ENCODE results near the gene NKX1-1.
A peak's percentile ranks its signal among the peaks of the same experiment; 100 is the strongest.

Gene NKX1-1

GRCh38 chr4:1357356-1358248 lies 48.6 kb downstream of the NKX1-1 start:
- H3K27ac ChIP-seq (replicated peaks; ENCODE audit: low read length) = no peak overlapping the region
- peak overlapping the region; percentile 65 for H3K23ac ChIP-seq (ENCODE audit: low read depth, low read length, poor library complexity)

GRCh38 chr4:1356181-1356998 lies 49.9 kb downstream of the NKX1-1 start:
- Histone ChIP-seq H4K91ac (ENCODE audit: low read depth, low read length, poor library complexity) (no peak overlapping the region), H3K79me1 (ENCODE audit: low read depth, low read length) (peaks cover 9% of the 10 kb centered on the region), H3K27me3 (ENCODE audit: control insufficient read depth in 3 of 3, insufficient read depth in 3 of 3, low read depth in 1 of 3, low read length in 3 of 3) (no peaks in the 10 kb centered on the region), H2BK12ac (ENCODE audit: low read length) (no peak overlapping the region), H3K4ac (ENCODE audit: low read length) (no peak overlapping the region), H3K4me2 (ENCODE audit: insufficient read depth, low read length, poor library complexity, severe bottlenecking) (no peak overlapping the region), H3K14ac (ENCODE audit: low read length) (no peak overlapping the region), H3K9me3 (replicated peaks in 1 of 2; ENCODE audit: control insufficient read depth in 2 of 2, insufficient read depth in 1 of 2, low read depth in 1 of 2, low read length in 2 of 2) (no peaks in the 10 kb centered on the region), H2BK15ac (ENCODE audit: low read length) (no peak overlapping the region), H3K18ac (ENCODE audit: low read length) (no peak overlapping the region), H3K23ac (ENCODE audit: low read depth, low read length, poor library complexity) (peak overlapping the region; percentile 37), H3K4me1 (ENCODE audit: control insufficient read depth in 2 of 2, insufficient read depth in 1 of 2, low read depth in 1 of 2, low read length in 2 of 2) (no peaks in the 10 kb centered on the region), H3K9ac (ENCODE audit: low read depth, low read length, poor library complexity) (no peak overlapping the region), H3K4me3 (ENCODE audit: low read length in 2 of 2) (no peak overlapping the region), H2BK120ac (ENCODE audit: low read depth, low read length) (no peak overlapping the region), H3K27ac (replicated peaks; ENCODE audit: low read length) (no peak overlapping the region), H2AFZ (ENCODE audit: low read length) (no peak overlapping the region), H3K36me3 (replicated peaks in 1 of 2; ENCODE audit: control insufficient read depth in 2 of 2, insufficient read depth in 2 of 2, low read length in 2 of 2) (peaks cover 12 to 55% of the 10 kb centered on the region in 2 donors), H4K8ac (ENCODE audit: low read depth, low read length) (no peak overlapping the region), H2AK5ac (ENCODE audit: low read depth, low read length) (no peak overlapping the region), H2BK5ac (ENCODE audit: low read length) (peak overlapping the region; percentile 75)
- WGBS, 2 donors (ENCODE audit: extremely low coverage in 2 of 2, insufficient read length in 2 of 2, insufficient replicate concordance in 1 of 2) = no CpG with 5 or more reads among the region's 28 CpGs
- DNase-seq (ENCODE audit: low spot score) = peak; percentile 63

More at GRCh38 chr4:1357356-1358248, 48.6 kb downstream of the NKX1-1 start:
- no peak overlapping the region for H4K8ac ChIP-seq (ENCODE audit: low read depth, low read length)
- no peak overlapping the region for H2BK5ac ChIP-seq (ENCODE audit: low read length)
- no CpG with 5 or more reads among the region's 27 CpGs for WGBS, 2 donors (ENCODE audit: extremely low coverage in 2 of 2, insufficient read length in 2 of 2, insufficient replicate concordance in 1 of 2)
- H3K4me2 ChIP-seq (ENCODE audit: insufficient read depth, low read length, poor library complexity, severe bottlenecking) = no peak overlapping the region
- no peaks in the 10 kb centered on the region for H3K9me3 ChIP-seq (replicated peaks in 1 of 2; ENCODE audit: control insufficient read depth in 2 of 2, insufficient read depth in 1 of 2, low read depth in 1 of 2, low read length in 2 of 2)
- H2BK15ac ChIP-seq (ENCODE audit: low read length) = no peak overlapping the region
- peaks cover 6 to 48% of the 10 kb centered on the region in 2 donors for H3K36me3 ChIP-seq (replicated peaks in 1 of 2; ENCODE audit: control insufficient read depth in 2 of 2, insufficient read depth in 2 of 2, low read length in 2 of 2)
- no peak overlapping the region for H3K14ac ChIP-seq (ENCODE audit: low read length)
- H3K27me3 ChIP-seq (ENCODE audit: control insufficient read depth in 3 of 3, insufficient read depth in 3 of 3, low read depth in 1 of 3, low read length in 3 of 3) = no peaks in the 10 kb centered on the region
- no peak overlapping the region for H4K91ac ChIP-seq (ENCODE audit: low read depth, low read length, poor library complexity)
- no peak overlapping the region for H3K18ac ChIP-seq (ENCODE audit: low read length)
- peaks cover 7% of the 10 kb centered on the region for H3K79me1 ChIP-seq (ENCODE audit: low read depth, low read length)
- H3K4ac ChIP-seq (ENCODE audit: low read length) = no peak overlapping the region
- no peak overlapping the region for H2BK12ac ChIP-seq (ENCODE audit: low read length)
- no peak overlapping the region for H2AK5ac ChIP-seq (ENCODE audit: low read depth, low read length)
- DNase-seq (ENCODE audit: low spot score) = no peak
- H3K4me1 ChIP-seq (ENCODE audit: control insufficient read depth in 2 of 2, insufficient read depth in 1 of 2, low read depth in 1 of 2, low read length in 2 of 2) = no peaks in the 10 kb centered on the region
- H2BK120ac ChIP-seq (ENCODE audit: low read depth, low read length) = no peak overlapping the region
- H2AFZ ChIP-seq (ENCODE audit: low read length) = no peak overlapping the region
- H3K4me3 ChIP-seq (ENCODE audit: low read length in 2 of 2) = no peak overlapping the region
- H3K9ac ChIP-seq (ENCODE audit: low read depth, low read length, poor library complexity) = peak overlapping the region; percentile 77

DNA sequence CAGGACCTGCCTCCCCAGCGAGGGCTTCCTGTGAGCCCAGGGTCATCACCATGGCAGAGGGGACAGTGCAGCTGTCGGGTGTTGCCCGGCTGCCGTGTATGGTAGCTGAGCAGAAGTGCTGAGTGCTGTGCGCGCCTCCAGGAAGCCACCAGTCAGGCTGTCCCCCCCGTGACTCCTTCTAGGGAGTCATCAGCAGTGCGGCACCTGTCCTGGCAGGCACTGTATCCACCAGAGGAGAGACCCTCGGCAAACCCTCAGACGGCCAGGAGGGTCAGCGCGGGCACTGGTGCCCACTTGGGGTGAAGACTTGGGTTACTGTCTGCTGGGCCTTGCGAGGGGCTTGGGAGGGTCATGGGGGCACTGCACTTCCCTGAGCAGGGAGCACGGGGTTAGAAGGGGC lies 50.9 kb downstream of the NKX1-1 start:
- Histone ChIP-seq H3K9ac (ENCODE audit: low read depth, low read length, poor library complexity) (no peak overlapping the region), H2BK15ac (ENCODE audit: low read length) (no peak overlapping the region), H3K27me3 (ENCODE audit: control insufficient read depth in 3 of 3, insufficient read depth in 3 of 3, low read depth in 1 of 3, low read length in 3 of 3) (no peaks in the 10 kb centered on the region), H2AK5ac (ENCODE audit: low read depth, low read length) (peak overlapping the region; percentile 46), H2BK120ac (ENCODE audit: low read depth, low read length) (peak overlapping the region; percentile 61), H3K23ac (ENCODE audit: low read depth, low read length, poor library complexity) (peak overlapping the region; percentile 65), H3K36me3 (replicated peaks in 1 of 2; ENCODE audit: control insufficient read depth in 2 of 2, insufficient read depth in 2 of 2, low read length in 2 of 2) (peaks cover 12 to 60% of the 10 kb centered on the region in 2 donors), H3K14ac (ENCODE audit: low read length) (peak overlapping the region; percentile 38), H3K4me3 (ENCODE audit: low read length in 2 of 2) (no peak overlapping the region), H3K27ac (replicated peaks; ENCODE audit: low read length) (no peak overlapping the region), H2AFZ (ENCODE audit: low read length) (no peak overlapping the region), H2BK12ac (ENCODE audit: low read length) (peak overlapping the region; percentile 41), H4K91ac (ENCODE audit: low read depth, low read length, poor library complexity) (no peak overlapping the region), H3K9me3 (replicated peaks in 1 of 2; ENCODE audit: control insufficient read depth in 2 of 2, insufficient read depth in 1 of 2, low read depth in 1 of 2, low read length in 2 of 2) (no peaks in the 10 kb centered on the region), H3K4me2 (ENCODE audit: insufficient read depth, low read length, poor library complexity, severe bottlenecking) (no peak overlapping the region), H3K4ac (ENCODE audit: low read length) (no peak overlapping the region), H4K8ac (ENCODE audit: low read depth, low read length) (no peak overlapping the region), H2BK5ac (ENCODE audit: low read length) (peak overlapping the region; percentile 75), H3K4me1 (ENCODE audit: control insufficient read depth in 2 of 2, insufficient read depth in 1 of 2, low read depth in 1 of 2, low read length in 2 of 2) (no peaks in the 10 kb centered on the region), H3K18ac (ENCODE audit: low read length) (no peak overlapping the region), H3K79me1 (ENCODE audit: low read depth, low read length) (peaks cover 9% of the 10 kb centered on the region)
- DNase-seq (ENCODE audit: low spot score) = no peak
- no CpG with 5 or more reads among the region's 14 CpGs for WGBS, 2 donors (ENCODE audit: extremely low coverage in 2 of 2, insufficient read length in 2 of 2, insufficient replicate concordance in 1 of 2)

DNA sequence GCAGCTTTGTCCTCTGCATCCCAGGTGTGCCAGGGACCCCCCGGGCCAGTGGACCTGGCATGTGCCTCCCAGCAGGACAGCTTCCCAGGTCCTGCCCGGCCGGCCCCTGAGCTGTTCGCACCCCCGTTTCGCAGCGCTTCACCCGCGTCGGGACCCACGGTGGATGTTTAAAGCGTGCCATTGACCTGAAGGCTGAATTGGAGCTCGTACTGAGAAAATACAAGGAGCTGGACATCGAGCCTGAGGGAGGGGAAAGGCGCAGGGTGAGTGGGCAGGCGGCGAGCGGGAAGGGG lies 51.3 kb downstream of the NKX1-1 start:
- DNase-seq (ENCODE audit: low spot score) = no peak
- no peak overlapping the region for H4K91ac ChIP-seq (ENCODE audit: low read depth, low read length, poor library complexity)
- peaks cover 12 to 64% of the 10 kb centered on the region in 2 donors for H3K36me3 ChIP-seq (replicated peaks in 1 of 2; ENCODE audit: control insufficient read depth in 2 of 2, insufficient read depth in 2 of 2, low read length in 2 of 2)
- H3K14ac ChIP-seq (ENCODE audit: low read length) = no peak overlapping the region
- no peak overlapping the region for H3K4me3 ChIP-seq (ENCODE audit: low read length in 2 of 2)
- H3K9ac ChIP-seq (ENCODE audit: low read depth, low read length, poor library complexity) = no peak overlapping the region
- H2BK15ac ChIP-seq (ENCODE audit: low read length) = no peak overlapping the region
- H2BK5ac ChIP-seq (ENCODE audit: low read length) = peak overlapping the region; percentile 13
- H3K79me1 ChIP-seq (ENCODE audit: low read depth, low read length) = peaks cover 9% of the 10 kb centered on the region
- H2BK120ac ChIP-seq (ENCODE audit: low read depth, low read length) = no peak overlapping the region
- no peak overlapping the region for H3K18ac ChIP-seq (ENCODE audit: low read length)
- H2AFZ ChIP-seq (ENCODE audit: low read length) = no peak overlapping the region
- no peak overlapping the region for H3K4ac ChIP-seq (ENCODE audit: low read length)
- no peak overlapping the region for H2BK12ac ChIP-seq (ENCODE audit: low read length)
- H4K8ac ChIP-seq (ENCODE audit: low read depth, low read length) = no peak overlapping the region
- H2AK5ac ChIP-seq (ENCODE audit: low read depth, low read length) = no peak overlapping the region
- H3K9me3 ChIP-seq (replicated peaks in 1 of 2; ENCODE audit: control insufficient read depth in 2 of 2, insufficient read depth in 1 of 2, low read depth in 1 of 2, low read length in 2 of 2) = no peaks in the 10 kb centered on the region
- no peak overlapping the region for H3K27ac ChIP-seq (replicated peaks; ENCODE audit: low read length)
- no CpG with 5 or more reads among the region's 18 CpGs for WGBS, 2 donors (ENCODE audit: extremely low coverage in 2 of 2, insufficient read length in 2 of 2, insufficient replicate concordance in 1 of 2)
- no peaks in the 10 kb centered on the region for H3K27me3 ChIP-seq (ENCODE audit: control insufficient read depth in 3 of 3, insufficient read depth in 3 of 3, low read depth in 1 of 3, low read length in 3 of 3)
- no peak overlapping the region for H3K4me2 ChIP-seq (ENCODE audit: insufficient read depth, low read length, poor library complexity, severe bottlenecking)
- no peaks in the 10 kb centered on the region for H3K4me1 ChIP-seq (ENCODE audit: control insufficient read depth in 2 of 2, insufficient read depth in 1 of 2, low read depth in 1 of 2, low read length in 2 of 2)
- no peak overlapping the region for H3K23ac ChIP-seq (ENCODE audit: low read depth, low read length, poor library complexity)

All from neuronal stem cell (in vitro differentiated cells).